ENCODE results near the gene HMCN2. TPM values are rescaled to one million over a fixed set of nuclear protein-coding genes. Genes with fewer than 3 reads are reported as not detected.

HMCN2 gene
- total RNA-seq, 1 experiment from 2014 or later: not detected

- no TSS peak for BruUV-seq (replicated peaks)
- POLR2A ChIA-PET: interaction anchor here (0.6 kb wide), 1 partner anchor 141 kb away, joined by 4 read pairs; no protein-coding TSS in a partner anchor
Measured at GRCh38 chr9:130473009-130473408, 207.4 kb downstream of the HMCN2 start.

DNA sequence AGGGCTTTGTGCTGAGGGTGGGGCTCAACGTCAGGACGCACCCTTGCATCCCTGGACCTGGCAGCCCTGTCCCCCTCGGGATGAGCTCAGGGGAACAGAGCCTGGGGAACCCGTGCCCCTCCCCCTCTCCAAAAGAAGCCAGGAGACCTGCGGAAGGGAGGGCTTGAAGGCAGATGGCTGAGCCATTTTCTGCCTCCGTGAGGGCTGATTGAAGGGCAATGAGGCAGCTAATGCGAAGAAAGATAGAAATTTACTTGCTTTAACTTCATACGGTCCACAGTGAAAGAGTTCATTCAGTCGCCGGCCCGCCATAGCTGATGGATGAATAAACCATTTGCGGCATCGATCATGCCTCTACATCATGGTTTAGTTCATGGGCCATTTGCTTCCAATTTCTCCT is 208.0 kb downstream of the HMCN2 start:
- Mint-ChIP-seq H3K4me3 (ENCODE audit: unreplicated experiment) (no peak overlapping the region), H3K27ac (ENCODE audit: low read depth, unreplicated experiment) (no peak overlapping the region), H3K4me1 (ENCODE audit: insufficient read depth, unreplicated experiment) (no peaks in the 10 kb centered on the region), H3K9me3 (ENCODE audit: unreplicated experiment) (no peaks in the 10 kb centered on the region), H3K27me3 (ENCODE audit: insufficient read depth, unreplicated experiment) (no peaks in the 10 kb centered on the region), H3K36me3 (ENCODE audit: insufficient read depth, unreplicated experiment) (peaks cover 69% of the 10 kb centered on the region)
- TF ChIP-seq, protein P1, sequence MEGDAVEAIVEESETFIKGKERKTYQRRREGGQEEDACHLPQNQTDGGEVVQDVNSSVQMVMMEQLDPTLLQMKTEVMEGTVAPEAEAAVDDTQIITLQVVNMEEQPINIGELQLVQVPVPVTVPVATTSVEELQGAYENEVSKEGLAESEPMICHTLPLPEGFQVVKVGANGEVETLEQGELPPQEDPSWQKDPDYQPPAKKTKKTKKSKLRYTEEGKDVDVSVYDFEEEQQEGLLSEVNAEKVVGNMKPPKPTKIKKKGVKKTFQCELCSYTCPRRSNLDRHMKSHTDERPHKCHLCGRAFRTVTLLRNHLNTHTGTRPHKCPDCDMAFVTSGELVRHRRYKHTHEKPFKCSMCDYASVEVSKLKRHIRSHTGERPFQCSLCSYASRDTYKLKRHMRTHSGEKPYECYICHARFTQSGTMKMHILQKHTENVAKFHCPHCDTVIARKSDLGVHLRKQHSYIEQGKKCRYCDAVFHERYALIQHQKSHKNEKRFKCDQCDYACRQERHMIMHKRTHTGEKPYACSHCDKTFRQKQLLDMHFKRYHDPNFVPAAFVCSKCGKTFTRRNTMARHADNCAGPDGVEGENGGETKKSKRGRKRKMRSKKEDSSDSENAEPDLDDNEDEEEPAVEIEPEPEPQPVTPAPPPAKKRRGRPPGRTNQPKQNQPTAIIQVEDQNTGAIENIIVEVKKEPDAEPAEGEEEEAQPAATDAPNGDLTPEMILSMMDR (IDR thresholded peaks at IDR 0.05; ENCODE audit: unreplicated experiment): no peak
- no peak for DNase-seq (ENCODE audit: unreplicated experiment)
- ChIA-PET CTCF (no interaction called here), POLR2A (interaction anchor here (0.6 kb wide), 1 partner anchor 140 kb away, joined by 4 read pairs; no protein-coding TSS in a partner anchor)
- BruUV-seq (replicated peaks): no TSS peak
- intact Hi-C loops (cut with micrococcal nuclease): no loop called here

More at GRCh38 chr9:130473009-130473408, 207.4 kb downstream of the HMCN2 start:
- H3K27me3 Mint-ChIP-seq (ENCODE audit: insufficient read depth, unreplicated experiment): no peaks in the 10 kb centered on the region
- CTCF ChIA-PET: interaction anchor here (1.1 kb wide), 1 partner anchor 12 kb away, joined by 3 read pairs; no protein-coding TSS in a partner anchor
- no peak overlapping the region for H3K4me3 Mint-ChIP-seq (ENCODE audit: unreplicated experiment)
- H3K4me1 Mint-ChIP-seq (ENCODE audit: insufficient read depth, unreplicated experiment): no peaks in the 10 kb centered on the region
- TF ChIP-seq, protein P1 (IDR thresholded peaks at IDR 0.05; ENCODE audit: unreplicated experiment): no peak
- DNase-seq (ENCODE audit: unreplicated experiment): no peak
- peaks cover 69% of the 10 kb centered on the region for H3K36me3 Mint-ChIP-seq (ENCODE audit: insufficient read depth, unreplicated experiment)
- H3K9me3 Mint-ChIP-seq (ENCODE audit: unreplicated experiment): no peaks in the 10 kb centered on the region
- no peak overlapping the region for H3K27ac Mint-ChIP-seq (ENCODE audit: low read depth, unreplicated experiment)
- intact Hi-C loops (cut with micrococcal nuclease): no loop called here

GRCh38 chr9:130474106-130474505 is 208.5 kb downstream of the HMCN2 start:
- ChIA-PET POLR2A (interaction anchor here (0.9 kb wide), 1 partner anchor 8 kb away, joined by 3 read pairs; no protein-coding TSS in a partner anchor), CTCF (interaction anchor here (0.6 kb wide), 1 partner anchor 208 kb away, joined by 4 read pairs; no protein-coding TSS in a partner anchor)
- Mint-ChIP-seq H3K4me1 (ENCODE audit: insufficient read depth, unreplicated experiment) (no peaks in the 10 kb centered on the region), H3K27ac (ENCODE audit: low read depth, unreplicated experiment) (no peak overlapping the region), H3K9me3 (ENCODE audit: unreplicated experiment) (no peaks in the 10 kb centered on the region), H3K4me3 (ENCODE audit: unreplicated experiment) (no peak overlapping the region), H3K27me3 (ENCODE audit: insufficient read depth, unreplicated experiment) (no peaks in the 10 kb centered on the region), H3K36me3 (ENCODE audit: insufficient read depth, unreplicated experiment) (peaks cover 66% of the 10 kb centered on the region)
- no TSS peak for BruUV-seq (replicated peaks)
- intact Hi-C loops (cut with micrococcal nuclease): no loop called here
- TF ChIP-seq, protein P1 (IDR thresholded peaks at IDR 0.05; ENCODE audit: unreplicated experiment): no peak
- no peak for DNase-seq (ENCODE audit: unreplicated experiment)

GRCh38 chr9:130476151-130476730 is 210.7 kb downstream of the HMCN2 start:
- intact Hi-C loops (cut with micrococcal nuclease): no loop called here
- ChIA-PET CTCF (no interaction called here), POLR2A (no interaction called here)
- no peak overlapping the region for H3K27ac Mint-ChIP-seq (ENCODE audit: low read depth, unreplicated experiment)
- H3K9me3 Mint-ChIP-seq (ENCODE audit: unreplicated experiment): no peaks in the 10 kb centered on the region
- no TSS peak for BruUV-seq (replicated peaks)
- H3K36me3 Mint-ChIP-seq (ENCODE audit: insufficient read depth, unreplicated experiment): peaks cover 73% of the 10 kb centered on the region
- no peak for DNase-seq (ENCODE audit: unreplicated experiment)
- TF ChIP-seq, protein P1 (IDR thresholded peaks at IDR 0.05; ENCODE audit: unreplicated experiment): no peak
- H3K4me1 Mint-ChIP-seq (ENCODE audit: insufficient read depth, unreplicated experiment): no peaks in the 10 kb centered on the region
- H3K4me3 Mint-ChIP-seq (ENCODE audit: unreplicated experiment): no peak overlapping the region
- H3K27me3 Mint-ChIP-seq (ENCODE audit: insufficient read depth, unreplicated experiment): no peaks in the 10 kb centered on the region
